IMR-90 (cell line): ENCODE data around the gene RDH13.
A peak's percentile ranks its signal among the peaks of the same experiment; 100 is the strongest.

Source experiments
- BHLHE40 ChIP-seq: fragments of 150-350 bp; IDR thresholded peaks from 2 replicates; pipeline ENCODE4 v1.6.1; 2016; ENCODE audit warnings: mild to moderate bottlenecking, low read depth, low read length
- CEBPB ChIP-seq: IDR thresholded peaks from 2 replicates; pipeline ENCODE4 v1.6.1; 2012; ENCODE audit warnings: low read depth, low read length, improper control_type of control experiment
- CTCF ChIP-seq: conservative IDR thresholded peaks from 2 replicates; pipeline ENCODE4 v1.5.1; 2012; ENCODE audit warnings: mild to moderate bottlenecking, low read depth, low read length, improper control_type of control experiment
- ELK1 ChIP-seq: fragments of 150-350 bp; IDR thresholded peaks from 2 replicates; pipeline ENCODE4 v1.6.1; 2016; ENCODE audit warnings: low read depth, mild to moderate bottlenecking, low read length, moderate library complexity, borderline replicate concordance
- FOS ChIP-seq: fragments of 150-350 bp; IDR thresholded peaks from 2 replicates; pipeline ENCODE4 v1.6.1; 2016; ENCODE audit warnings: low read depth, low read length
- MAFK ChIP-seq: IDR thresholded peaks from 2 replicates; pipeline ENCODE4 v1.6.1; 2012; ENCODE audit warnings: low read depth, low read length, improper control_type of control experiment
- MXI1 ChIP-seq: IDR thresholded peaks from 2 replicates; pipeline ENCODE4 v1.6.1; 2012; ENCODE audit warnings: low read depth, mild to moderate bottlenecking, low read length, moderate library complexity, borderline replicate concordance
- POLR2A ChIP-seq: IDR thresholded peaks from 2 replicates; pipeline ENCODE4 v1.6.1; 2012; ENCODE audit warnings: mild to moderate bottlenecking, low read depth, low read length
- RAD21 ChIP-seq: IDR thresholded peaks from 2 replicates; pipeline ENCODE4 v1.6.1; 2012; ENCODE audit warnings: low read length, improper control_type of control experiment
- RCOR1 ChIP-seq: IDR thresholded peaks from 2 replicates; pipeline ENCODE4 v1.6.1; 2012; ENCODE audit warnings: mild to moderate bottlenecking, low read length, improper control_type of control experiment; ENCODE audit not compliant: insufficient replicate concordance
- RFX5 ChIP-seq: IDR thresholded peaks from 2 replicates; pipeline ENCODE4 v1.8.0; 2012; ENCODE audit warnings: low read depth, mild to moderate bottlenecking, low read length, moderate library complexity
- SMC3 ChIP-seq: fragments of 150-350 bp; IDR thresholded peaks from 2 replicates; pipeline ENCODE4 v1.6.1; 2016; ENCODE audit warnings: low read depth, mild to moderate bottlenecking, antibody characterized with exemption, low read length, moderate library complexity
- USF2 ChIP-seq: fragments of 150-350 bp; IDR thresholded peaks from 2 replicates; pipeline ENCODE4 v1.6.1; 2017; ENCODE audit warnings: mild to moderate bottlenecking, antibody characterized with exemption, low read length, low read depth

- TF ChIP-seq POLR2A (no peak), CTCF (no peak), FOS (no peak), BHLHE40 (no peak), RFX5 (no peak), CEBPB (no peak), MAFK (no peak), USF2 (no peak), RAD21 (no peak), ELK1 (no peak), MXI1 (no peak), RCOR1 (peak; percentile 90), SMC3 (no peak)
Observed at GRCh38 chr19:55062735-55063491, at the start of gene RDH13.
